GM12874 (cell line): ENCODE measurements around the gene ATXN1.

Source experiments
- TF ChIP-seq, protein P1 (sequence below): IDR thresholded peaks from 2 replicates; pipeline ENCODE4 v1.5.1; 2011; ENCODE audit warnings: low read depth, mild to moderate bottlenecking, control low read depth, low read length, moderate library complexity; ENCODE audit not compliant: insufficient read depth

ATXN1 gene

GRCh38 chr6:16623731-16624130 is 137.5 kb downstream of the ATXN1 start:
- TF ChIP-seq, protein P1, sequence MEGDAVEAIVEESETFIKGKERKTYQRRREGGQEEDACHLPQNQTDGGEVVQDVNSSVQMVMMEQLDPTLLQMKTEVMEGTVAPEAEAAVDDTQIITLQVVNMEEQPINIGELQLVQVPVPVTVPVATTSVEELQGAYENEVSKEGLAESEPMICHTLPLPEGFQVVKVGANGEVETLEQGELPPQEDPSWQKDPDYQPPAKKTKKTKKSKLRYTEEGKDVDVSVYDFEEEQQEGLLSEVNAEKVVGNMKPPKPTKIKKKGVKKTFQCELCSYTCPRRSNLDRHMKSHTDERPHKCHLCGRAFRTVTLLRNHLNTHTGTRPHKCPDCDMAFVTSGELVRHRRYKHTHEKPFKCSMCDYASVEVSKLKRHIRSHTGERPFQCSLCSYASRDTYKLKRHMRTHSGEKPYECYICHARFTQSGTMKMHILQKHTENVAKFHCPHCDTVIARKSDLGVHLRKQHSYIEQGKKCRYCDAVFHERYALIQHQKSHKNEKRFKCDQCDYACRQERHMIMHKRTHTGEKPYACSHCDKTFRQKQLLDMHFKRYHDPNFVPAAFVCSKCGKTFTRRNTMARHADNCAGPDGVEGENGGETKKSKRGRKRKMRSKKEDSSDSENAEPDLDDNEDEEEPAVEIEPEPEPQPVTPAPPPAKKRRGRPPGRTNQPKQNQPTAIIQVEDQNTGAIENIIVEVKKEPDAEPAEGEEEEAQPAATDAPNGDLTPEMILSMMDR, result no peak

- TF ChIP-seq, protein P1, result no peak
Measured at GRCh38 chr6:16623029-16623653, 138.1 kb downstream of the ATXN1 start.

DNA sequence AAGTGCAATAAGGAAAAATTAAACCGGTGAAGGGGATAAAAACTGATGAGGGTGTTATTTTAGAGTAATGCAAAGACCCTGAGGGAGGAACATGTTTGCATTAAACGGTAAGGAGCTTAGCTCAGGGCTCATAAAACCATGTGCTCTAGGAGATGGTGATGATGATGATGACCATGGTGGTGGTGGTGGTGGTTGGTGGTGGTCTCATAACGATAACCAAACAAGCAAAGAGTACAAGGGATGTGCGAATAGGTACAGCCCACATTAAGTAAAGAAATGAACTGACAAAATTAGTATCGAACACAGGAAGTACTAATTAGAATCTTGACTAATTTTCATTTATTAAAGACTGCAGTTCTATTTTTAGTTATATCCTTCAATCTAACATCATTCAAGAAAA is 139.1 kb downstream of the ATXN1 start:
- TF ChIP-seq, protein P1, result no peak

- TF ChIP-seq, protein P1, result no peak
Measured at GRCh38 chr6:16621002-16621401, 140.3 kb downstream of the ATXN1 start.

GRCh38 chr6:16619777-16620176 is 141.5 kb downstream of the ATXN1 start:
- TF ChIP-seq, protein P1, result no peak

DNA sequence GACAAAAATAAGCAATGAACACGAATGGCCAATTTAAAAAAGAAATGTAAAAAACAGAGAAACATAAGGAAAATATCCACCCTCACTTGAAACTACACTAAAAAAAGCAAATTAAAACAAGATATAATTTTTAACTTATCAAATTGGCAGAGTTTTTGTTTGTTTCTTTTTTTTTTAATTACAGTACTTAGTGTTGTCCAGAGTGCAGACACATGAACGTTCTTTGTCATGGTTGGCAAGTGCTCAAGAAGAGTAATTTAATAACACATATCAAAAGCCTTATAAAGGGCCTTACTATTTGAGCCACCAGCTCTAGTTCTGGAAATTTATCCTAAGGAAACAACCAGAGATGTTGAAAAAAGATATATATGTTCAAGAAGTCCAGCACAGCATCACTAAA is 142.3 kb downstream of the ATXN1 start:
- TF ChIP-seq, protein P1, result no peak

DNA sequence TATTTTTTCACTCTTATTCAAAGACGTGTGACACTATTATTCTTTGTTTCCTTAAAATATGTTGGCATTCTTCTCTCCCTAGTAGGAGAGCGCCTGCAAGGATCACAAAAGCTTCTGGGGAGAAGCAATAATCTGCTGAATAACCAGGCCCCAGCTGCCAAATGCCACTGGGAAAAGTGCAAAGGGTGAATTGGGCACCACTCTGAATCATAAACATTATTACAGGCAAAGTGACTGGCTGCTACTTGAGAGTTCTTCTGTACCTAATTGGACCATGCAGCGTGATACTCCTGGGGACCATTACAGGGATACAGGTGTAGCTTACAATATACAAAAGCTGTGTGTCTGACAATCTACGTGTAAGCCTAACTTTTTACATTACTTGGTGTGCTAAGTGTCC is 152.8 kb downstream of the ATXN1 start:
- TF ChIP-seq, protein P1, result no peak

DNA sequence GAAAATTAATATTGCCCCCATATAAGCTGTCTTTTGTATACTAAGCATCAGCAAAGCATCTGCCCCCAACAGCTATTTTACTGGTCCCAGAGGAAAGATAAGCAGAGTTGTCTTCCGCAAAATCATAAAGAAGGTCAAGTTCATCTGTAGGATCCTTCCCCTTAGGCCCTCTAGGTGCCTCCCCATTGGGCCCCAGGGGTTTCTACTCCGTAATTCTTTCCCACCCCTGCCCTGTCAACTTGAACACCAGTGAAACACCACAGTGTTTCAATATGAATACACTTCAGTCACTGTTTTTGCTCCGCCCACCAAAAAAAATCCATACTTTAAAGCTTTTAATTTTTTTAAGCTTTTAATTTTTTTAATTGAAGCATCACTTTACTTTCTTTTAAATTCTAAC is 159.2 kb downstream of the ATXN1 start:
- TF ChIP-seq, protein P1, result no peak
